Stromal cell of bone marrow (primary cell): ENCODE results near the gene CDKAL1.
"Not testable (repeated sequence)": the region's sequence is repeated elsewhere in the genome, so short reads cannot be mapped to it uniquely, and the experiment has no call there.

Source experiments
- DNase-seq: peaks from one replicate; pipeline ENCODE4 v3.0.0-alpha.2; 2012; ENCODE audit warnings: low read depth

Gene CDKAL1

GRCh38 chr6:21173031-21173430, 638.8 kb downstream of the CDKAL1 start:
- no peak for DNase-seq

- DNase-seq = no peak
Measured at GRCh38 chr6:21173678-21174077, 639.4 kb downstream of the CDKAL1 start.

GRCh38 chr6:21176197-21176596, 641.9 kb downstream of the CDKAL1 start:
- DNase-seq = no peak

- DNase-seq = no peak
Measured at GRCh38 chr6:21180155-21180554, 645.9 kb downstream of the CDKAL1 start.

- DNase-seq = no peak
Measured at GRCh38 chr6:21180800-21181337, 646.6 kb downstream of the CDKAL1 start.

- DNase-seq = no peak
Measured at GRCh38 chr6:21181866-21182265, 647.6 kb downstream of the CDKAL1 start.

- no peak for DNase-seq
Measured at GRCh38 chr6:21182589-21182988, 648.3 kb downstream of the CDKAL1 start.

- no peak for DNase-seq
Measured at GRCh38 chr6:21185861-21186478, 651.7 kb downstream of the CDKAL1 start.

- DNase-seq = peak; percentile 36
Measured at GRCh38 chr6:21186479-21187055, 652.3 kb downstream of the CDKAL1 start.

- no peak for DNase-seq
Measured at GRCh38 chr6:21187485-21187884, 653.2 kb downstream of the CDKAL1 start.

- no peak for DNase-seq
Measured at GRCh38 chr6:21188505-21189223, 654.4 kb downstream of the CDKAL1 start.

GRCh38 chr6:21189759-21190158, 655.5 kb downstream of the CDKAL1 start:
- DNase-seq = no peak

GRCh38 chr6:21190701-21191100, 656.4 kb downstream of the CDKAL1 start:
- DNase-seq = no peak

GRCh38 chr6:21193790-21194475, 659.7 kb downstream of the CDKAL1 start:
- no peak for DNase-seq

- not testable (repeated sequence) for DNase-seq
Measured at GRCh38 chr6:21195301-21195700, 661.0 kb downstream of the CDKAL1 start.

GRCh38 chr6:21198032-21198640, 663.9 kb downstream of the CDKAL1 start:
- DNase-seq = no peak

GRCh38 chr6:21199262-21199661, 665.0 kb downstream of the CDKAL1 start:
- no peak for DNase-seq

GRCh38 chr6:21200134-21200870, 666.0 kb downstream of the CDKAL1 start:
- DNase-seq = no peak

- no peak for DNase-seq
Measured at GRCh38 chr6:21201187-21201586, 666.9 kb downstream of the CDKAL1 start.

GRCh38 chr6:21201637-21202350, 667.5 kb downstream of the CDKAL1 start:
- no peak for DNase-seq

- no peak for DNase-seq
Measured at GRCh38 chr6:21202521-21202920, 668.3 kb downstream of the CDKAL1 start.
